ENCODE results near the gene BAD.
A peak's percentile ranks its signal among the peaks of the same experiment; 100 is the strongest.

Gene BAD

GRCh38 chr11:64227405-64227956 is 57.0 kb downstream of the BAD start:
- DNase-seq, result no peak

DNA sequence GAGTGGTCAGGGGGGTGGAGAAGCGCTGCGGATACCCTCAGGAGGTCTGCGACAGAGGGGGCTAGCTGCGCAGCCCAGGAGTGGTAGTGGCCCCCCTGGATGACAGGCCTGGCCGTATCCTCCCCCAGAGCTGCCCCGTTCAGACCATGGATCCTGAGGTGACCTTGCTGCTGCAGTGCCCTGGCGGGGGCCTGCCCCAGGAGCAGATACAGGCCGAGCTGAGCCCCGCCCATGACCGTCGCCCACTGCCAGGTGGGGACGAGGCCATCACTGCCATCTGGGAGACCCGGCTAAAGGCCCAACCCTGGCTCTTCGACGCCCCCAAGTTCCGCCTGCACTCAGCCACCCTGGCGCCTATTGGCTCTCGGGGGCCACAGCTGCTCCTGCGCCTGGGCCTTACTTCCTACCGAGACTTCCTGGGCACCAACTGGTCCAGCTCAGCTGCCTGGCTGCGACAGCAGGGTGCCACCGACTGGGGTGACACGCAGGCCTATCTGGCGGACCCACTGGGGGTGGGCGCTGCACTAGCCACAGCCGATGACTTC is 57.9 kb downstream of the BAD start:
- peak; percentile 41 for DNase-seq

- DNase-seq, result peak; percentile 88
These were observed 58.6 kb downstream of the BAD start, which contains the start of the genes NUDT22 and TRPT1 for GRCh38 chr11:64225608-64226506. Gene NUDT22, plus strand, starts transcription at chr11:64226274. Its CDS starts 379 bp downstream, at chr11:64226653. Gene TRPT1, minus strand, starts transcription at chr11:64226186. Its CDS starts 326 bp downstream, at chr11:64225860.

- DNase-seq, result no peak
These were observed 59.4 kb downstream of the BAD start for GRCh38 chr11:64224891-64225607.

GRCh38 chr11:64224151-64224890 is 60.1 kb downstream of the BAD start:
- DNase-seq, result no peak

- DNase-seq, result no peak
These were observed 61.3 kb downstream of the BAD start for GRCh38 chr11:64223001-64223651.

GRCh38 chr11:64222651-64223000 is 61.8 kb downstream of the BAD start:
- no peak for DNase-seq

DNA sequence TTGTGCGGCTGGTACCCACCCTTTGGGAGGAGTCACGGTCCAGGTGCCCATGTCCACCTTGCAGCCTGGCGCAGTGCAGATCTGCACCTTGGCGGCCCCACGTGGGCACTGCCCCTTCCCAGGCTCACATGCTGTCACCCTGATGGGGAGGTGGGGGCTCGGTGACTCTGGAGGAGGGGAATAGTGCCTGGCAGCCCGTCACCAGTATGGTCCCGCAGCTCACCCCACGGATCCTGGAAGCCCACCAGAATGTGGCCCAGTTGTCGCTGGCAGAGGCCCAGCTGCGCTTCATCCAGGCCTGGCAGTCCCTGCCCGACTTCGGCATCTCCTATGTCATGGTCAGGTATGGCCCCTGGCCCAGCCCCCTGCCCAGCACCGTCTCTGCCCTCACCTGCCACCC is 63.7 kb downstream of the BAD start:
- no peak for DNase-seq

- no peak for DNase-seq
These were observed 64.2 kb downstream of the BAD start for GRCh38 chr11:64220271-64220670.

Measured in activated CD4-positive, alpha-beta T cell treated with anti-CD3 and anti-CD28 coated beads, Interleukin-2, amount 50 U/mL, for 1 hour (primary cell).